HG03439 (cell line): ENCODE data around the gene SLX4.
"Not testable (repeated sequence)": the region's sequence is repeated elsewhere in the genome, so short reads cannot be mapped to it uniquely, and the experiment has no call there.

Experiments used
- ATAC-seq: cut with Tn5 transposase; IDR thresholded peaks from one replicate; pipeline ENCODE4 v1.9.1; 2021; ENCODE audit warnings: mild to moderate bottlenecking, moderate library complexity; ENCODE audit not compliant: unreplicated experiment

Gene SLX4, protein sequence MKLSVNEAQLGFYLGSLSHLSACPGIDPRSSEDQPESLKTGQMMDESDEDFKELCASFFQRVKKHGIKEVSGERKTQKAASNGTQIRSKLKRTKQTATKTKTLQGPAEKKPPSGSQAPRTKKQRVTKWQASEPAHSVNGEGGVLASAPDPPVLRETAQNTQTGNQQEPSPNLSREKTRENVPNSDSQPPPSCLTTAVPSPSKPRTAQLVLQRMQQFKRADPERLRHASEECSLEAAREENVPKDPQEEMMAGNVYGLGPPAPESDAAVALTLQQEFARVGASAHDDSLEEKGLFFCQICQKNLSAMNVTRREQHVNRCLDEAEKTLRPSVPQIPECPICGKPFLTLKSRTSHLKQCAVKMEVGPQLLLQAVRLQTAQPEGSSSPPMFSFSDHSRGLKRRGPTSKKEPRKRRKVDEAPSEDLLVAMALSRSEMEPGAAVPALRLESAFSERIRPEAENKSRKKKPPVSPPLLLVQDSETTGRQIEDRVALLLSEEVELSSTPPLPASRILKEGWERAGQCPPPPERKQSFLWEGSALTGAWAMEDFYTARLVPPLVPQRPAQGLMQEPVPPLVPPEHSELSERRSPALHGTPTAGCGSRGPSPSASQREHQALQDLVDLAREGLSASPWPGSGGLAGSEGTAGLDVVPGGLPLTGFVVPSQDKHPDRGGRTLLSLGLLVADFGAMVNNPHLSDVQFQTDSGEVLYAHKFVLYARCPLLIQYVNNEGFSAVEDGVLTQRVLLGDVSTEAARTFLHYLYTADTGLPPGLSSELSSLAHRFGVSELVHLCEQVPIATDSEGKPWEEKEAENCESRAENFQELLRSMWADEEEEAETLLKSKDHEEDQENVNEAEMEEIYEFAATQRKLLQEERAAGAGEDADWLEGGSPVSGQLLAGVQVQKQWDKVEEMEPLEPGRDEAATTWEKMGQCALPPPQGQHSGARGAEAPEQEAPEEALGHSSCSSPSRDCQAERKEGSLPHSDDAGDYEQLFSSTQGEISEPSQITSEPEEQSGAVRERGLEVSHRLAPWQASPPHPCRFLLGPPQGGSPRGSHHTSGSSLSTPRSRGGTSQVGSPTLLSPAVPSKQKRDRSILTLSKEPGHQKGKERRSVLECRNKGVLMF (N-terminal part only)

DNA sequence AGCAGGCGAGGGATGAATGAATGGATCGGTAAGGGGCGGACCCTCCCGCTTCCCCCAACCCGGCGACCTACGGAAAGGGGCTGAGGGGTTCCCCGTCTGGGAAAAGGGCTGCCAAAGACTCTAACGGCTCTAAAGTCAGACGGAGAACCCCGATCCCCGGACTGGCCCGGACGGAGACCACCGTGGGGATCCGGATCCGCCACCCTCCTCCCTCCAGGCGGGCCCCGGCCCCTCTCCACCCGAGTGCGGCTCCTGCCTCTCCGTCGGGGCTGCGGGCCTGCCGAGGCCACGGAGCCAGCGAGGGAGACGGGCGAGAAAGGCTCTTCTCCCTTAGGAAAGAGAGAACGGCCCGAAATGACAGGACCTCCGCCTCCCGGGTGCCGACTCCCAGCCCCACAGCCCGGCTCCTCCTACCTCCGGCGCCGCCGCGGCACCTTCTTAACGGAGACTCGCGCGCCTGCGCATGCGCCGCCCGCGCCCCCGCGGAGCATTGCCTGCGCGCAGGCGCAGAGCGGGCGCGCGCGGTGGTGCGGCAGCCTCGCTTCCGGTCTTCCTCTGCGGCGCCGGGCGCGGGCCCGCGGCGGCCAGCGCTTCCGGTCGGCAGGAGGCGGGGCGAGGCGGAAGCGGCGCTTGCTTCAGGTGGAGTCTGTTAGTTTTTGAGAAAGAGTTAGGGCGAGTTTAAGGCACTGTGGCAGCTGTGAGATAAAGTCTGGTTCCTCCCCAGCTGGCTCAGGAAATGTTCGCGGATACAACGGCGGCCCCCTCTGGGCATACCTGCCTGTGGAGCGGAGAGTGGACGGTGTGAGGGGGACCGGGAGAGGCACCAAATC, at the start of gene SLX4:
Gene SLX4, minus strand, starts transcription at position 461 of the 830 bp plus-strand sequence. CDS start 2,642 bp downstream, outside the sequence.
- peak; percentile 79 for ATAC-seq

DNA sequence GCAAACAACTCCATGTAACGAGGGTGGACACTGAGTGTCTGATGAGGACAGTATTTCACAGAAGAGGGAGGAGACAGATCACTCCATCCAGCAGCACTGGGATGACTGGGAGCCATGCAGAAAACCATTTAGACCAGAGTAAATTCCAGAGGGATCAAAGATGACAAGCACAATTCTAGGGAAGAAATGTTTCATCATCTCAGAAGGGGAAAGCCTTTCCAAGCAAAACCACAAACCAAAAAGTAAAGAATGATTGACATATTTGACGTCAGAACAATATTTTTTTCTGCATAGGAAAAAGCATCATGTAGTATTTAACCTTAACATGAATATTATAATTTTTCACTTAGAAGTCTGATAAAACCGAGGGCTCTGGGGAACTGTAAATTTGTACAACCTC, 47.8 kb upstream of the SLX4 start:
- no peak for ATAC-seq

DNA sequence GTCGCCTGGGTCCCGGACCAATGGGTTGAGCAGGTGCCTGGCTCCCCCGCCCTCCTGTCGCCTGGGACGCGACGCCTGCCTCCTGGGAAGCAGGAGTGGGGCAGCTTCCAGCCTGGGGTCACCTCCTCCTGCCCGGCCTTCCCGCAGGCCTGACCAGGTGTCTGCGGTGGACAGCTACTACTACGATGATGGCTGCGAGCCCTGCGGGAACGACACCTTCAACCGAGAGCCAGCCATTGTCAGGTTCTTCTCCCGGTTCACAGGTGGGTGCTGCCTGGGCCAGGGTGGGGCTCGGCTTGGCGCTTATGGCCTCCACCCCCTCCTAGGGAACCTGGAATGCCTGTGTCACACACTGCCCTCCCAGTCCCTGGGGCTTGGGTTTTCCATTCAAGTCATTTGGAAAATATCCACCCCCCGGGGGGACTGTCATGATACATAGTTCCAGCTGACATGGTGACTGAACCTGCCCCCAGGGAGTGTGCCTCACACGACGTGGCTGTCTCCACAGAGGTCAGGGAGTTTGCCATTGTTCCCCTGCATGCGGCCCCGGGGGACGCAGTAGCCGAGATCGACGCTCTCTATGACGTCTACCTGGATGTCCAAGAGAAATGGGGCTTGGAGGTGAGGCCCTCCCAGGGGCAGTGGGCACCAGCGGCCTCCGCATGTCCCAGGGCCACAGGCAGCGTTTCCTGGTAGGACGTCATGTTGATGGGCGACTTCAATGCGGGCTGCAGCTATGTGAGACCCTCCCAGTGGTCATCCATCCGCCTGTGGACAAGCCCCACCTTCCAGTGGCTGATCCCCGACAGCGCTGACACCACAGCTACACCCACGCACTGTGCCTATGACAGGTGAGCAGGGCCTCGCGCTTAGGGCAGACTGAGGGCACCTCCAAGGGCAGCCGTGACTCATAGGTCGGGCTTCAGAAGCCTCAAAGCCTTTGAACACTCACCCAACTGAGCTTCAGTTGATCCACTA, 45.4 kb upstream of the SLX4 start:
- no peak for ATAC-seq

DNA sequence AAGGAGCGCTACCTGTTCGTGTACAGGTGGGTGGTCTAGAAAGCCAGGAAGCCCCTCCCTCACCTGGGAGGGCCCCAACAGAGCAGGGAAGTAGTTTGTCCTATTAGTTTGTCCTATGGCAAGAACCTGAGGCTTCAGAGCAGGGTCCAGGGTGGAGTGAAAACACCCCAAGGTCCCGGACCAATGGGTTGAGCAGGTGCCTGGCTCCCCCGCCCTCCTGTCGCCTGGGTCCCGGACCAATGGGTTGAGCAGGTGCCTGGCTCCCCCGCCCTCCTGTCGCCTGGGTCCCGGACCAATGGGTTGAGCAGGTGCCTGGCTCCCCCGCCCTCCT, 44.7 kb upstream of the SLX4 start:
- ATAC-seq: not testable (repeated sequence)

DNA sequence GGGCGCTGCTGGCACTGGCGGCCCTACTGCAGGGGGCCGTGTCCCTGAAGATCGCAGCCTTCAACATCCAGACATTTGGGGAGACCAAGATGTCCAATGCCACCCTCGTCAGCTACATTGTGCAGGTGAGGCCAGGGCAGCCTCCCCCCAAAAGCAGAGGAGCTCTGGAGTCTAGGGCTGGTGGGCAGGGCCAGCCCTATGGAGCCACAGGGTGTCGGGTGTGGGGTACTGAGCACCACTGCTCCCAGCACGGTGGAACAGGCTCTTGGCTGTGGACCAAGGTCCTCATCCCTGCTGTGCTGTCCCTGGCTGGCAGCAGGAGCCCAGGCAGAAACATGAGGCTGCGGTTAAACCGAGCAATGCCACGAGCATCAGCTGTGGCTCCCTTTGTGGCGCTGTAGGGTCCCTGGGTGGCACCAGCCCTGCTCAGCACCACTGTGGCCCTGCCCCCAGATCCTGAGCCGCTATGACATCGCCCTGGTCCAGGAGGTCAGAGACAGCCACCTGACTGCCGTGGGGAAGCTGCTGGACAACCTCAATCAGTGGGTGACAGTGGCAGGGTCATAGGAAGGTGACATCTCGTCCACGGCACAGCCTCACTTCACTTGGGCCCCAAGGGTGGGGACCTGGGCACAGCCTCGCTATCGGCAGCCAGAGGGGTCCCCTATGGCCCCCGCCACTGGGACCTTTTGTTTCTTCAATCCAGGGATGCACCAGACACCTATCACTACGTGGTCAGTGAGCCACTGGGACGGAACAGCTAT, 44.2 kb upstream of the SLX4 start:
- ATAC-seq: no peak

DNA sequence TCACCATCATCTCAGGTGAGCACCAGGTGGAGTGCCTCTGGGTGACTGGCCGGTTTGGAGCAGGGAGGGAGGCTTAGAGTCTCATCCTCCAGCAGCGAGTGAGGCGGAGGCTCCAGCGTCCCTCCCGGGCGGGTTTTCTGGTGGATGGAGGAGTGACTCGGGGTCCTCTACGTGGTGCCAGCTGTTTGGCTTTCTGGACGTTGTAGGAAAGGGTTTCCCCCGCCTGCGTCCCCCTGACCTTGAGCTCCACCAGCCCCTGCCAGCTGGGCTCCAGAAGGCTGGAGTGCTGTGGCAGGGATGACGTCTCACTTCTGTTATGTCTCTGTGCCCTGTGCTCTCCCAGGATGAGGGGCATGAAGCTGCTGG, 43.6 kb upstream of the SLX4 start:
- no peak for ATAC-seq

DNA sequence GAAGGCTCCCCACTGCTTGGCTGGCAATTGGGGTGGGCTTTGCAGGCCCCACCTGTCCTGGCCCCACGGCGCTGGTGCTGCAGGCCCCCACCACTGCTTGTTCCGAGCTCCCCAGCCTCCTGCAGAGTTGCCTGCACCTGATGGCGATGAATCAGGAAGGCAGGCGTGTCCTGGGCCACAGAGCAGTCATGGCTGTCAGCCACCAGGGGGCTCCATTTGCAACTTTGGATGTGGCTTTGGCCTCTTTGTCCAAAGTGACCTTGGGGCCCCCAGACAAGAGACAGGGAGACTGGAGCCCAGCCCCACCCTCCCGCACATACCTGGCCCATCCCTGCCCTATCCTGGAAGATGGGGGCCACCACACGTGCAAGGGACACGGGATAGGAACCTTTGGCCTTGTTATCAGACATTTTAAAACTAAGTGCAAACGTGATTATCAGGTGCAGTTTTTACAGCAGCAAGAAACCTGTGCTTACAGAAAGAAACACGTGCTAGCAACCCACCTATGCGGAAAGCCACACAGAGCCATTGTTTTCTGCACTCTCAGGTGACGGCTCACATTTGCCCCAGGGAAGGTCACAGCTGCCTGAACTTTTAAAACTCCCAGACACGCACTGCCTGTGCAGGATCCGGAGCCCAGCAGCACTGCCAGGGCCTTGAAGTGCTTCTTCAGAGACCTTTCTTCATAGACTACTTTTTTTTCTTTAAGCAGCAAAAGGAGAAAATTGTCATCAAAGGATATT, 43.0 kb upstream of the SLX4 start, which contains the start of gene DNASE1:
Gene DNASE1, plus strand, starts transcription at position 443 of the 743 bp plus-strand sequence. CDS start 683 bp downstream, outside the sequence.
- no peak for ATAC-seq

DNA sequence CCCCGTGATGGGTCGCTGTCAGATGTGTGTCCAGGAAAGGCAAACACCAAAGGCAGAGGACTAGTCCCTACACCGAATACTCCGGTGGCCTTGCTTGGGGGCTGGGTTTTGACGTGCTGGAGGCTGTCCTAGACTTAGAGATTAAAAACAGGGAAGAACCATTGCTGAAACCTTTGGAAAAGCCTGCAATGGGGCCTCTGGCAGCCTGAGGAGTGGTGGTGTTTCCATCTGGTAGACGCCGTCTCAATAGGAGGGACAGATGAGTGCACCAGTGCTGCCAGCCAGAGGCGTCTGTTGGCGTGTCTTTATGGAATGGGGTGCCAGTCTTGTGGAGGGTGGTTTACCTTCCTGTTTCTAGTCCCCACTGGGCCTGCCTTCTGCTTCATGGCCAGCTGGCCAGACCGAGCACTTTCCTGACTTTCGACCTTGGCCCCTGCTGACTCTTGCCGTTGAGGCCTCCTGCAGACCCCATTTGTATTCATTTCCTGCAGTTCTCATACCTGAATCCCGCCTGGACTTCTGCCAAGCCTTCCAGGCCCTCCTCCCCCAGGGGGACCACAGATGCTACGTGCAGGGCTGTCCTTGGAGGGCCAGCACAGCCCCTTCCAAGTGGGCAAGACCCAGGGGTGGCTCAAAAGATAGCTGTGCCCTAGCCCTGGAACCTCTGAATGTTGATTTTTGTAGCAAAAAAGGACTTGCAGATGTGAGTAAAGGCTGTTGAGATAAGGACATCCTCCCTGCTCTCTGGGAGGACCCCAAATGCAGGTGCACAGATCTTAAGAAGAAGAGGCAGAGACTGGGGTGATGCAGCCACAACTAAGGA, 41.2 kb upstream of the SLX4 start:
- no peak for ATAC-seq

DNA sequence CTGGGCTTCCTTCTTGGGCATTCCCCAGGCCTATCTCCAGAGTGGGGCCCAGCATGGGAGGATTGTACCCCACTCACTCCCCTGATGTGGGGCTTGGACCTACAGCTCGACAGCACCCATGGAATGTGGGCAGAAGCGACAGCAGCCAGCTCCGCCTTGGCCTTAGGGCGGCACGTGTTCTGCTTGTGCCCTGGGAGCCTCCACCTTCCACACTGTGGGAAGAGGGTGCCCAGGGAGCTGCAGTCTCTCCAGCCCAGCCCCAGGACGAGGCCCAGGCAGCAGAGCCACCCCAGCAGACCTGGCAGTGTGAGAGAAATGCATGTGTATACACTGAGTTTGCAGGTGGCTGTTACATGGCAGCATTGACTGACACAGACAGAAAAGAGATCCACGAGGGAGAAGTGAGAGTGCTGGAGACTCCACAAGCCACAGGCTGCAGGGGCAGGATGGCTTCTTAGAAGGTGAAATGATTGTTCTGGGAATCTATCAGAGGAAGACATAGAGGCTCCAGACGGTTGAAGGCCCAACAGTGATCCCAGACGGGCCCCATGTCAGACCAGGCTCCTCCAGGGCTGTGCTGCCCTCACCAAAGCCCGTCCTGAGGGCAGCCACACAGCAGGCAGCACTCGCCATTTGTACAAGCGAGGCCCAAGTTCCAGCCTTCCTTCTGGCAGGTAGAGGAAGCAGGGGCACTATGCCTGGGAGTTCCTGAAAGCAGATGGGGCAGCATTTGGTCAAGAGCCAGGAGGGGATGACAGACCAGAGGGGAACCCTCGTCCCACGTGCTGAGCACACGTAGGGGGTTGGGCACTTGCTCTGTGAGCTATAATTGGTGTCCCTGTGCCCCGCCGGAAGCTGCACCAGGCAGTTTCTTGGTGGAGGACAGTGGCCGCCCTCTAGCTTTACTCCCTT, 40.3 kb upstream of the SLX4 start:
- no peak for ATAC-seq

DNA sequence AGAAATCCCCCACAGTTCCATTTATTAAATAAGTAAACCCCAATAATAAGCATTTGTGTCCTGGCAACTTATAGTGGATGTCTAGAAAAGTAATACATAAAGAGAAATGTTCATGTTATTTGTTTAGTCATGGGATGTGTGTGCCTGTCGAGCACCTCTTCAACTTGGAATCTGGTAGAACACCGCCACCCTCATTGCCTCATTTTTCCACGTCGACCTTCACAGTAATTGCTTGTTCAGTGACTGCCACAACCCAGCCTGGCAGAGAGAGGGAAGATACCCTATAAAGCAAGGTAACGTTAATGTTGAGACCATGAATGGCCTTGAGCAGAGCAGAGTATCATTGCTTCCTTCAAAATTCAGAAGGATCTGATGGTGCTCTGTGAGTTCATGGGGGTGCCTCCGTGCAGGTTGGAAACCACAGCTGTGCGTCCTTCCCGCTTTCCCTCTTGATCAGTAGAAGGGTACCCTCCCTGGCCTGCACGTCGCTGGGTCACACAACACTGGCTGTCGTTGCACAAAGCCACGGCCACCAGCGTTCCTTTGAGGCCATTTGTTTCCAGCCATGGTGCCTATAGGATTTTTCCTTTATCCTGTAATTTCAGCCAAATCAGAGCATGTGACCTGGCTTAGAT, 39.3 kb upstream of the SLX4 start:
- ATAC-seq: no peak

DNA sequence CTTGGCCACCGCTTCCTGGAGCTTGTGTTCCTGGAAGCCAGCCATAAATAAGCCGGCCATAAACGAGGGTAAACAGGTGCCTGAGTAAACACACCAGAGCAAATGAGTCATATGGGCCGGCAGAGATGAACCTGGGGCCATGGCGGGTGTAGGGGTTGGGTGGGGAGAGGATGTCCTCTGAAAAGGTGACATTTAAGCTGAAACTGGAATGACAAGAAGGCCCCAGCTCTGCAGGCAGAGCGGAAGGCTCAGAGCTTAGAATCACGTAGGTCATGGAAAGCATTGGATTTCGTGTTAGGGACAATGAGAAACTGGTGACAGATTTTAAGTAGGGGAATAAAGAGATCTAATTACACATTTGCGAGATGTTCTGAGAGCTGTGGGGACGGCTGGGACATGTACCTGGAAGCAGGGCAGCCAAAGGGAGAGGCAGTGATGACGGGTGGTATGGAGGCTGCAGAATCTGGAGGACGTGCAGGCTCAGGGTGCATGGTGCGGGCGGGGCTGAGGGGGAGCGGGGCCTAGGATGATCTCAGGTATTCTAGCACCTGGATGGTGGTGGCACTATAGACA, 35.0 kb upstream of the SLX4 start:
- no peak for ATAC-seq

DNA sequence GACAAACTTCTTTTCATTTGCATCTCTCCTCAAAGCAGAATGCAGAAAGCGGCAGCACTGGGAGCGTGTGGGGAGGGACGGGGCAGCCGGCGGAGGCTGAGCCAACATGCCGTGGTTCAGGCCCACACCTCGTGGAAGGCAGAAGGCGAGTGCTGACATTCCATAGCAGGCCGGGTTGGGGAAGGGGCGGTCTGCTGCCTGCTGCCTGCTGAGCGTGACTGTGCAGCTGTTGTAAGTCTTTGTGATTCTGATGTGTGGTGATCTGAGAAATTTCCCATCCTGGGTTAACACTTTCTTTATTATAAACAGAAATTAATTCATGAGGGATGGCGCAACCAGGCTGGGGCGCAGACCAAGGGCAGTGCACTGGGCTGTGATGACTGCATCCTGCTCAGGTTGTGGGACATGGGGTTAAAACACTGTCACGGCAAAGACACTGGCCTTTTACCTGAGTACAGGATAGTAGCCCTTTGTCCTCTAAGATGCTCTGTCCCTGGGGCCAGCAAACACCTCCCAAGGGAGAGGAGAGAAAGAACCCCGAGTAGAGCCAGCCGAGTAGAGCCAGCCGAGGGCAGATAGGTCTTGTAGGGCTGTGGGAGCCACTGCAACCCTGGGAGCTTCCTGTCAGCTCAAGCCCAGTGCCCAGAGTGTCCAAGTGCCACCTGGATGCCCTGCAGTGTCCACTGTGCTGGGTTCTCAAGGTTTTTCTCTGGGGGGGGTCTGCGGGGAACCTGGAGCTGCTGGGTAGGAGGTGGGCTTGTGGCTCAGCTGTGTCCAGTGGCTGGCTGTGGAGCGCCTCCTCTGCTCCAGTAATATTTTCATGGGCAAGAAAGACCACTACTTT, 34.3 kb upstream of the SLX4 start:
- no peak for ATAC-seq

DNA sequence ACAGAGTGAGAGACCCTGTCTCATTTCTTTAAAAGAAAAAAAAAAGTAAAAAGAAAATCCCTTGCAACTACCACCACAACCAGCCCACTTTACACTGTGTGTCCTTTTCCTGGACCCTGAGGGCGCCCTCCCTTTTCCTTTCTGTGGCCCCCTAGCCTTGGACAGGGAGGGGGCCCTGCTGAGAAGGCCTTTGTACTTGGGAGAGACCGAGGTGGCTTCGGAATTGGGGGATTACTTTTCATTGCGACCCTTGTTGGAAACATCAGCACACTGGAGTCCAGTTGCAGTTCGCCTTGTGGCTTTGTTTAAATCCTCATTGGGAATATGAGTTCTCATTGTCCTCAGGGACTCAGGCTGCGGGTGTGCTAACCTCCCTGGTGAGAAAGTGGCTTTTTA, 33.7 kb upstream of the SLX4 start:
- no peak for ATAC-seq

DNA sequence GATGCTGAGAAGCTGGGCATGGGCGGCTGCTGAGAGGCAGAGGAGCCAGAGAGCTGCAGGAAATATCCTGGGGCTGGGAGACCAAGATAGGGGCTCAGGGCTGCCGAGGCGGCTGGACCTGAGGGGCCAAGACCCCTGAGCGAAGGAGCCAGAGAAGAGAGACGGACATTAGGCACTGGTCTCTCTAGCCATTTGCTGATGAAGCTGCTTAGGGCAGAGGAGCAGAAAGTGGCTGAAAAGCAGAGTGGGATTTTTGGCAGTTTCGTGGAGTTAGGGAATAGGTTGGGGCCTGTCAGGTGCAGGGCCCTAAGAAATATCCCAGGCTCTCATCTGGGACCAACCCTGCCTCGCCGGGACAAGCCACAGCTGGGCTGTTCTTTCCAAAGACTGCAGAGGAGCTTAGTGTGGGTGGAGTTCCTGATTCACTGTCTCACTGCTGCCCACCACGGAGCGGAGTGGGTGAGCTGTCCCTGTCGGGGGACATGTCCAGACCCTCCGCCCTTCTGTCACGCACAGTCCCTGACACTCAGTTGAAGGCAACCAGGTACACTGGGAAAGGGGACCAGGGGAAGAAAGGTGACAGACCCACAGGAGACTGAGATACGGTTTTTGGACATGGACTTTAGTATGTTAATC, 31.8 kb upstream of the SLX4 start:
- no peak for ATAC-seq
